ENCODE measurements around the gene WASF2. TPM values are rescaled to one million over a fixed set of nuclear protein-coding genes. Genes with fewer than 3 reads are reported as not detected.

WASF2 gene
- total RNA-seq, 4 donors from 2014 or later, result 74.7 to 107 (median 79.8) TPM

GRCh38 chr1:27357281-27358037 is 132.5 kb downstream of the WASF2 start:
- peak overlapping the region in 1 of 2 donors; percentile 24 for H3K4me3 ChIP-seq
- no peaks in the 10 kb centered on the region for H3K27me3 ChIP-seq
- H3K27ac ChIP-seq, result peak overlapping the region in 3 of 4 donors; percentile 33 to 41 (median 37)
- TF ChIP-seq POLR2AphosphoS5 (IDR thresholded peaks at IDR 0.05), result peak; percentile 19
- TF ChIP-seq, protein P1, sequence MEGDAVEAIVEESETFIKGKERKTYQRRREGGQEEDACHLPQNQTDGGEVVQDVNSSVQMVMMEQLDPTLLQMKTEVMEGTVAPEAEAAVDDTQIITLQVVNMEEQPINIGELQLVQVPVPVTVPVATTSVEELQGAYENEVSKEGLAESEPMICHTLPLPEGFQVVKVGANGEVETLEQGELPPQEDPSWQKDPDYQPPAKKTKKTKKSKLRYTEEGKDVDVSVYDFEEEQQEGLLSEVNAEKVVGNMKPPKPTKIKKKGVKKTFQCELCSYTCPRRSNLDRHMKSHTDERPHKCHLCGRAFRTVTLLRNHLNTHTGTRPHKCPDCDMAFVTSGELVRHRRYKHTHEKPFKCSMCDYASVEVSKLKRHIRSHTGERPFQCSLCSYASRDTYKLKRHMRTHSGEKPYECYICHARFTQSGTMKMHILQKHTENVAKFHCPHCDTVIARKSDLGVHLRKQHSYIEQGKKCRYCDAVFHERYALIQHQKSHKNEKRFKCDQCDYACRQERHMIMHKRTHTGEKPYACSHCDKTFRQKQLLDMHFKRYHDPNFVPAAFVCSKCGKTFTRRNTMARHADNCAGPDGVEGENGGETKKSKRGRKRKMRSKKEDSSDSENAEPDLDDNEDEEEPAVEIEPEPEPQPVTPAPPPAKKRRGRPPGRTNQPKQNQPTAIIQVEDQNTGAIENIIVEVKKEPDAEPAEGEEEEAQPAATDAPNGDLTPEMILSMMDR (IDR thresholded peaks at IDR 0.05), result peak in 3 of 4 experiments; percentile 97 to 98 (median 98)
- no peak for TF ChIP-seq POLR2A (IDR thresholded peaks at IDR 0.05)
- peaks cover 0 to 99% of the 10 kb centered on the region in 2 donors for H3K36me3 ChIP-seq
- no peaks in the 10 kb centered on the region for H3K9me3 ChIP-seq
- peaks cover 0 to 30% (median 3%) of the 10 kb centered on the region in 3 donors for H3K4me1 ChIP-seq
- 71% methylated on average over 1 of the region's 40 CpGs; no CpG with 5 or more reads in 1 of the 2 donors for WGBS, 2 donors (ENCODE audit: low coverage in 1 of 2)
- ATAC-seq, result peak; percentile 80

DNA sequence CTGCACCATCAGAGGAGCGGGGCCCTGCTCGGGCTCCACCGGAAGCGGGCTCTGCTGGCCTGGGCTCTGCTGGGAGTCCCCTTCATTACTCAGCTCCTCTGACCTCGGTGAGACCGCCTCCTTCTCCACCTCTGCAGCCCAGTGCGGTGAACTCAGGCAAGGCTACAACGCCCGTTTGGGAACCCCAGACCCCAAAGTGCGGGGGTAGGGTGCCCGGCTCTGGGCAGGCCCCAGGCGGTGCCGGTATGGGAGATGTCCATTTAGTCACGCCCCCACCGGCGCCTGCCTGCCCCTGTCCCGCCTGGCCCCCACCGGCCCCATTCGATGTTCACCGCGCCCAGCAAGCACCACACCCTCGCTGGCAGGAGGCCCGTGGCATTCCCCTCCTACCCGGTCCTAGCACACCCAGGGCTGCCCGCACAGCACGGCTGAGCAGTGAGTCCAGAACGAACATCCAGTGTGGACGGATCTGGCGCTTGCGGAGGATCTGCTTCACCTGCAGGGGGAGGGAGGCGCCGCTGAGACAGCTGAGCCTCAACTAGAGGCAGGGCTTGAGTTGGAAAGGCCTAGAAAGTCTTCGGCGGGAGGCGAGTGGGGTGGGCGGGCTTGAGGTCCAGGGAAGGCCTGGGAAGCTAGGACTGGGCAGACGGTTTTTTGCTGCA is 133.2 kb downstream of the WASF2 start:
- Histone ChIP-seq H3K4me1 (peaks cover 0 to 32% (median 3%) of the 10 kb centered on the region in 3 donors), H3K27ac (peak overlapping the region in 2 of 4 donors; percentile 33 to 41), H3K9me3 (no peaks in the 10 kb centered on the region), H3K36me3 (peaks cover 0 to 91% of the 10 kb centered on the region in 2 donors), H3K4me3 (no peak overlapping the region), H3K27me3 (no peaks in the 10 kb centered on the region)
- TF ChIP-seq, protein P1 (IDR thresholded peaks at IDR 0.05), result no peak
- TF ChIP-seq EP300 (IDR thresholded peaks at IDR 0.05) (no peak), POLR2A (IDR thresholded peaks at IDR 0.05) (no peak), POLR2AphosphoS5 (IDR thresholded peaks at IDR 0.05) (no peak)
- no peak for ATAC-seq
- WGBS, 2 donors (ENCODE audit: low coverage in 1 of 2), result 77 to 79% methylated on average over 3 to 5 of the region's 37 CpGs

DNA sequence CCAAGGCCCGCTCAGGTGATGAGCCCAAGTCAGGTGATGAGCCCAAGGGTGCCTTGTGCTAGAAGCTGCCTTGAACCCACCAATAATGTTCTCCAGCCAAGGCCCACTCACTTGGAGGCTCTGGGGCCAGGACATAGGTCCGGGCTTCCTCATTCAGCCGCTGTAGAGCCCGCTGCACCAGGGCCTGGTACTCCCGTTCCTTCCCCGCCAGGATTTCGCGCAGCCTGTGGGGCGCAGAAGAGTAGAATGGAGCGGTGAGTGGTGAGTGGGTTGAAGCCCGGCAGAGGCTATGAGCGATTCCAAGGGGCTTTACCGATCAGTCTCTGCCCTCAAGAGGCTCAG is 133.7 kb downstream of the WASF2 start:
- ATAC-seq, result no peak
- H3K4me1 ChIP-seq, result peaks cover 0 to 36% (median 3%) of the 10 kb centered on the region in 3 donors
- TF ChIP-seq, protein P1 (IDR thresholded peaks at IDR 0.05), result no peak
- TF ChIP-seq POLR2A (IDR thresholded peaks at IDR 0.05), result no peak
- TF ChIP-seq EP300 (IDR thresholded peaks at IDR 0.05), result no peak
- no peak for TF ChIP-seq POLR2AphosphoS5 (IDR thresholded peaks at IDR 0.05)
- H3K27me3 ChIP-seq, result no peaks in the 10 kb centered on the region
- H3K9me3 ChIP-seq, result no peaks in the 10 kb centered on the region
- peaks cover 0 to 86% of the 10 kb centered on the region in 2 donors for H3K36me3 ChIP-seq
- 75 to 86% methylated on average over 1 to 2 of the region's 13 CpGs for WGBS, 2 donors (ENCODE audit: low coverage in 1 of 2)
- H3K27ac ChIP-seq, result no peak overlapping the region
- no peak overlapping the region for H3K4me3 ChIP-seq

DNA sequence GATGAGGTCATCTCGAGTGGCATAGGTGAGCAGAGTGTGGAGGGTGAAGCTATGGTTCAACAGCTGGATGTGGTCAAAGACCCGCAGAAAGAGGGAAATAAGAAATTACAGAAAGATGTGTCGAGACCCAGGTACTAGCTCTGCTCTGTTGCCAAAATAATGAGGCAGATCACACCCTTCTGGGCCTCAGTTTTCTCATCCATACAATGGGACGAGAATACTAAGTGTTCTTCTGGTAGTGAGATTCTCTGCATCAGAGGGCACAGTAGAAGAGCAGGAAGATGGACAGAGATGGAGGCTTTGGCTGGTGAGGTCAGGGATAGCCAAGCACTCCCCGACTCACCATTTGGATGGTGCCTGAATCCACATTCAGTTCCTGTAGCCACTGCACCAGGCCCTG is 134.3 kb downstream of the WASF2 start:
- H3K27me3 ChIP-seq, result peaks cover 5% of the 10 kb centered on the region
- ATAC-seq, result no peak
- no peak overlapping the region for H3K4me3 ChIP-seq
- H3K4me1 ChIP-seq, result peaks cover 0 to 36% (median 9%) of the 10 kb centered on the region in 3 donors
- peaks cover 0 to 81% of the 10 kb centered on the region in 2 donors for H3K36me3 ChIP-seq
- WGBS, 2 donors (ENCODE audit: low coverage in 1 of 2), result 82 to 92% methylated on average over 5 of the region's 5 CpGs
- TF ChIP-seq, protein P1 (IDR thresholded peaks at IDR 0.05), result no peak
- TF ChIP-seq POLR2AphosphoS5 (IDR thresholded peaks at IDR 0.05) (no peak), EP300 (IDR thresholded peaks at IDR 0.05) (no peak)
- no peak overlapping the region for H3K27ac ChIP-seq
- H3K9me3 ChIP-seq, result no peaks in the 10 kb centered on the region

Other genes starting within 250 kb of the WASF2 start
- gene TMEM222, start 168.0 kb downstream of the WASF2 start, total RNA-seq, result 10 to 100 TPM; 15.6 to 28.6 (median 24.1) TPM
- gene SYTL1, start 148.1 kb downstream of the WASF2 start, total RNA-seq, result 1 to 10 TPM in 2 of 4 donors, under 1 TPM in 2; 0.81 to 4.8 (median 2.7) TPM
- 10 to 100 TPM; 31.1 to 64.3 (median 54.3) TPM for gene MAP3K6, start 123.2 kb downstream of the WASF2 start, total RNA-seq
- 10 to 100 TPM in 1 of 4 donors, 1 to 10 TPM in 3; 4.6 to 11.5 (median 6.3) TPM for gene FCN3, start 115.3 kb downstream of the WASF2 start, total RNA-seq
- gene CD164L2, start 106.8 kb downstream of the WASF2 start, total RNA-seq, result not detected
- under 1 TPM in 1 of 4 donors, not detected in 3; 0.67 TPM for gene GPR3, start 97.5 kb downstream of the WASF2 start, total RNA-seq
- 10 to 100 TPM; 18.2 to 50.3 (median 27.7) TPM for gene AHDC1, start 114.0 kb upstream of the WASF2 start, total RNA-seq
- gene FGR, start 145.0 kb upstream of the WASF2 start, total RNA-seq, result 10 to 100 TPM in 3 of 4 donors, 1 to 10 TPM in 1; 9.2 to 17.8 (median 10.1) TPM
- 10 to 100 TPM; 28.5 to 98.5 (median 55.1) TPM for gene IFI6, start 182.0 kb upstream of the WASF2 start, total RNA-seq
- gene FAM76A, start 235.8 kb upstream of the WASF2 start, total RNA-seq, result 10 to 100 TPM; 12.5 to 24.2 (median 16.6) TPM